ENCODE measurements around the gene CCDC169. TPM values are rescaled to one million over a fixed set of nuclear protein-coding genes. Genes with fewer than 3 reads are reported as not detected.

Gene CCDC169
- total and polyA plus RNA-seq, 2 of the 13 experiments (the other 11 are each of a cell fraction or from before 2014, with no cell fraction given): 0.25 to 0.33 TPM

GRCh38 chr13:36244990-36245389 is 52.6 kb downstream of the CCDC169 start:
- ChIA-PET POLR2A (no interaction called here), CTCF (ENCODE audit: low intra/inter-chr PET ratio, low total read pairs) (no interaction called here)
- Histone ChIP-seq H2AFZ (ENCODE audit: low read length) (no peak overlapping the region), H4K20me1 (ENCODE audit: insufficient read depth, low read length) (no peaks in the 10 kb centered on the region), H3K79me2 (ENCODE audit: insufficient read depth, low read length) (no peaks in the 10 kb centered on the region), H3K36me3 (replicated peaks in 1 of 2; ENCODE audit: control insufficient read depth in 1 of 2, insufficient read depth in 2 of 2, low read length in 2 of 2) (no peaks in the 10 kb centered on the region), H3K4me1 (ENCODE audit: insufficient read depth, low read length) (no peaks in the 10 kb centered on the region), H3K4me2 (ENCODE audit: low read depth, low read length) (no peak overlapping the region), H3K27me3 (ENCODE audit: control insufficient read depth in 1 of 2, insufficient read depth in 2 of 2, low read length in 2 of 2) (no peaks in the 10 kb centered on the region), H3K27ac (ENCODE audit: extremely low read length, insufficient read depth, low read length) (no peak overlapping the region), H3K9ac (ENCODE audit: insufficient read depth, low read depth, low read length) (no peak overlapping the region), H3K9me3 (ENCODE audit: low read length) (no peaks in the 10 kb centered on the region), H3K4me3 (replicated peaks in 1 of 3; ENCODE audit: insufficient read depth in 1 of 3, low read depth in 2 of 3, low read length in 3 of 3) (no peak overlapping the region)
- no peak for ATAC-seq
- 0% methylated on average over 1 of the region's 1 CpG for WGBS (ENCODE audit: low lambda C conversion rate)
- no TSS peak for BruUV-seq (replicated peaks)
- no peak for FAIRE-seq
- in situ Hi-C loops (cut with HindIII; ENCODE audit: extremely low pct_ligation_motif_present, low pct_unique_long_range_greater_than_20kb) (no loop called here), intact Hi-C loops (cut with micrococcal nuclease; ENCODE audit: unreplicated experiment) (no loop called here)
- DNase-seq (ENCODE audit: low spot score): no peak
- no peak for TF ChIP-seq TBX3 (IDR thresholded peaks at IDR 0.05; ENCODE audit: borderline replicate concordance)
- no peak for TF ChIP-seq THYN1 (CRISPR knock-in tag; IDR thresholded peaks at IDR 0.05; ENCODE audit: borderline replicate concordance, low read depth)
- TF ChIP-seq ATM (IDR thresholded peaks at IDR 0.05; ENCODE audit: borderline replicate concordance): no peak
- TF ChIP-seq KDM4B (CRISPR knock-in tag; IDR thresholded peaks at IDR 0.05): no peak
- no peak for TF ChIP-seq JUNB (CRISPR knock-in tag; IDR thresholded peaks at IDR 0.05; ENCODE audit: borderline replicate concordance)
- TF ChIP-seq TBX2 (CRISPR knock-in tag; IDR thresholded peaks at IDR 0.05; ENCODE audit: borderline replicate concordance): no peak
- TF ChIP-seq KDM5A (IDR thresholded peaks at IDR 0.05; ENCODE audit: borderline replicate concordance, low read length): no peak
- TF ChIP-seq SP4 (CRISPR knock-in tag; IDR thresholded peaks at IDR 0.05): no peak
- no peak for TF ChIP-seq ZNF503 (CRISPR knock-in tag; IDR thresholded peaks at IDR 0.05)
- TF ChIP-seq CEBPG (CRISPR knock-in tag; IDR thresholded peaks at IDR 0.05): no peak
- no peak for TF ChIP-seq HNF1B (CRISPR knock-in tag; IDR thresholded peaks at IDR 0.05)
- no peak for TF ChIP-seq ZNF839 (CRISPR knock-in tag; IDR thresholded peaks at IDR 0.05; ENCODE audit: borderline replicate concordance)
- no peak for TF ChIP-seq CHD4 (IDR thresholded peaks at IDR 0.05; ENCODE audit: borderline replicate concordance, low read length)
- no peak for TF ChIP-seq ZNF530 (CRISPR knock-in tag; IDR thresholded peaks at IDR 0.05; ENCODE audit: low read depth)
- no peak for TF ChIP-seq ZNF317 (CRISPR knock-in tag; IDR thresholded peaks at IDR 0.05)
